G401.6 (cell line): ENCODE measurements around the gene BCAS3.
"Not testable (repeated sequence)": the region's sequence is repeated elsewhere in the genome, so short reads cannot be mapped to it uniquely, and the experiment has no call there.

ENCODE experiments used
- FAIRE-seq: peaks from 2 replicates; lab custom pipeline; 2012; peaks lifted over from hg19 to GRCh38; lab: Jason Lieb, UNC

BCAS3 gene

DNA sequence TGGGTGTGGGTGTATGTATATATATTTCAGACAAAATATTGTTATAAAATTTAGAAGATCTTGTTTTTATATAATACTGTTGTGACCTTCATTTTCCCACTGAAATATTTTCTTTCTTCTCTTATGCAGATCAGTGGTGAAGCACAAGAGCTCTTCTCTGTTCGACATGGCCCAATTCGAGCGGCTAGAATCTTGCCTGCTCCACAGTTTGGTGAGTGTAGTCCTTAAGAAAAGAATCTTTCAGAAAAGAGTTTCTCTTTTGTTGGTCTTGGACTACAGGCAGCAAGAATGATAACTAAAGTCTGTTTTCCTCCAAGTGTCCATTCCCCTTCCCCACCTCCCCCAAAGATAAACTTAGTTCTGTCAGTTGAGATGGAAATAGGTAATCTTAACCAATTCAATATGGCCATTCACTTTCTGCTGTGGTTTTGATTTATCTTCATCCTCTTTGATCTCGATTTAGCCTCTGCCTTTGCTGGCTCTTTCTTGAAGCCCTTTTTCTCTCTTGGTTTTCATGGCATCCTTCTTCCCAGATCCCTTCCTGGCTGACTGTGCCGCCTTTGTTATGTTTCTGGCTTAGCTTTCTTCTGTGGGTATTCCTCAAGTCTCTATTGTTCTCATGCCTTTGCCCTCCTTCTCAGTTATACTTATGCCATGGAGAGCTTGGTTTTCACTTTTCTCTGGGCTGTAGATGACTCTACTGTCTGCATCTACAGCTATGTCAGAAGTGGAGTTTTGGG lies 69.6 kb downstream of the BCAS3 start:
- no peak for FAIRE-seq

DNA sequence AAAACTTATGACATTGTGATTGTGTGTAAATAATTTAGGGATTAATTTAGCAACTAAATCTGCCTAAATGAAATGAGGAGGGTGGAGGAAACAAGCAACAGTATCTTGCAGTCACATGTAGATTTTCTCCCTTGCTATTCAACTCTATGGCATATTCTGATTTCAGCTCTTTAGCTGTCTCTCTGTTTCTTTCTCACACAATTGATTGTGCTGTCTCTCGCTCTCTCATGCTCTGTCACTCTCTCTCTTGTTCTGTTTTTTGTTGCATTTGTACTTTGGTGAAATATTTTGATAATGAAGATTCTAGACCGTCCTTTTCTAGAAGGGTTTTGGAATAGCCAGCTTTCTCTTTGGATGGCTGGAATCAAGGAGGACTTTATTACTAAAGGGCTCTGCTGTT lies 70.6 kb downstream of the BCAS3 start:
- no peak for FAIRE-seq

GRCh38 chr17:60749050-60749449 lies 71.4 kb downstream of the BCAS3 start:
- no peak for FAIRE-seq

DNA sequence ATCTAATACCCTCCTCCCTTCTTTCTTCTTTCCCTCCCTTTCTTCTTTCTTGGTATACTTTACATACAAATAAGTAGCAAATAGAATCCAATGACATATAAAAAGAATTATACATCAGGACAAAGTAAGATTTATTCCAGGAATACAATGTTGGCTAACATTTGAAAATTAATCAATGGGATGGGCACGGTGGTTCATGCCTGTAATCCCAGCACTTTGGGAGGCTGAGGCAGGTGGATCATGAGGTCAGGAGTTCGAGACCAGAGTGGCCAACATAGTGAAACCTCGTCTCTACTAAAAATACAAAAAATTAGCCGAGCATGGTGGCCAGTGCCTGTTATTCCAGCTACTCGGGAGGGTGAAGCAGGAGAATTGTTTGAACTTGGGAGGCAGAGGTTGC lies 72.1 kb downstream of the BCAS3 start:
- FAIRE-seq, result no peak

- FAIRE-seq, result no peak
These were observed 73.0 kb downstream of the BCAS3 start for GRCh38 chr17:60750640-60751039.

- no peak for FAIRE-seq
These were observed 74.2 kb downstream of the BCAS3 start for GRCh38 chr17:60751884-60752283.

- FAIRE-seq, result no peak
These were observed 75.4 kb downstream of the BCAS3 start for GRCh38 chr17:60752873-60753577.

GRCh38 chr17:60754057-60754604 lies 76.5 kb downstream of the BCAS3 start:
- no peak for FAIRE-seq

- not testable (repeated sequence) for FAIRE-seq
These were observed 79.1 kb downstream of the BCAS3 start for GRCh38 chr17:60756798-60757197.

- no peak for FAIRE-seq
These were observed 79.8 kb downstream of the BCAS3 start for GRCh38 chr17:60757437-60757836.

GRCh38 chr17:60759756-60760155 lies 82.1 kb downstream of the BCAS3 start:
- FAIRE-seq, result no peak

GRCh38 chr17:60761301-60761700 lies 83.7 kb downstream of the BCAS3 start:
- FAIRE-seq, result not testable (repeated sequence)

- no peak for FAIRE-seq
These were observed 89.1 kb downstream of the BCAS3 start for GRCh38 chr17:60766778-60767190.

GRCh38 chr17:60767744-60768308 lies 90.2 kb downstream of the BCAS3 start:
- no peak for FAIRE-seq

DNA sequence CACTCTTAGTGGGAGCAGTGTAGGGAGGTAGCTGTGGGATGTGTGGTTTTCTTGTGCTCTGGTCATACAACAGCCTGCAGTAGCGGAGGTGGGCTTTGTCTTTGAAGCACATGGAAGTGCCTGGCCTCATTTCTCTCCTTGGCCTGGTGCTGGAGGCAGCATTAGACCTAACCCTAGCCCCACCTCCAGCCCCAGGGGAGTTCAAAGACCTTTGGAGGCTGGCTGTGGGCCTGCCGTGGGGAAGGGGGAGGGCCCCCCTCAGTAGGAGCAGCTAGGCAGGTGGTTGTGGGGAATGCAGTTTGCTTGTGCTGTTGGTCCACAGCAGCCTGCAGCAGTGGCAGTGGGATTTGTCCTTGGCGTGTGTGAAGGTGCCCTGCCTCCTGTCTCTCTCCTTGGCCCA lies 91.7 kb downstream of the BCAS3 start:
- FAIRE-seq, result no peak

DNA sequence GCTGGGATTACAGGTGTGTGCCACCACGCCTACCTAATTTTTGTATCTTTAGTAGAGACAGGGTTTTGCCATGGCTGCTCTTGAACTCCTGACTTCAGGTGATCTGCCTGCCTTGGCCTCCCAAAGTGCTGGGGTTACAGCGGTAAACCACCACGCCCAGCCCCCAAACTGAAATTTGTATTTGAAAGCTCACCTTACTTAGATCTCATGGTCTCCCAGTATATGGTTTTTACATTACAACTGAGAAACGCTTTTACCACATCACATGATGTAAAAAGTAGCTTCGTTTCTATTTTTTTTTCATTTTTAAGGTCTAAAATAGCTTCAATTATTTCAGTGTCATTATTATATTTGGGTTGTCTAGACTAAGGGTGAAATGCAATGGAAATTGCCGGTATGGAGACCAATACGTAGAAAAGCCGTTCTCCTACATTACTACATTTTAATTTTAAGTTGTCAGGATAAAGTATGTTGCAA lies 93.3 kb downstream of the BCAS3 start:
- FAIRE-seq, result no peak

DNA sequence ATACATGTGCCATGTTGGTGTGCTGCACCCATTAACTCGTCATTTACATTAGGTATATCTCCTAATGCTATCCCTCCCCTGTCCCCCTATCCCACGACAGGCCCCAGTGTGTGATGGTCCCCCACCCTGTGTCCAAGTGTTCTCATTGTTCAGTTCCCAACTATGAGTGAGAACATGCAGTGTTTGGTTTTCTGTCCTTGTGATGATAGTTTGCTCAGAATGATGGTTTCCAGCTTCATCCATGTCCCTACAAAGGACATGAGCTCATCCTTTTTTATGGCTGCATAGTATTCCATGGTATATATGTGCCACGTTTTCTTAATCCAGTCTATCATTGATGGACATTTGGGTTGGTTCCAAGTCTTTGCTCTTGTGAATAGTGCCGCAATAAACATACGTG lies 94.0 kb downstream of the BCAS3 start:
- not testable (repeated sequence) for FAIRE-seq

DNA sequence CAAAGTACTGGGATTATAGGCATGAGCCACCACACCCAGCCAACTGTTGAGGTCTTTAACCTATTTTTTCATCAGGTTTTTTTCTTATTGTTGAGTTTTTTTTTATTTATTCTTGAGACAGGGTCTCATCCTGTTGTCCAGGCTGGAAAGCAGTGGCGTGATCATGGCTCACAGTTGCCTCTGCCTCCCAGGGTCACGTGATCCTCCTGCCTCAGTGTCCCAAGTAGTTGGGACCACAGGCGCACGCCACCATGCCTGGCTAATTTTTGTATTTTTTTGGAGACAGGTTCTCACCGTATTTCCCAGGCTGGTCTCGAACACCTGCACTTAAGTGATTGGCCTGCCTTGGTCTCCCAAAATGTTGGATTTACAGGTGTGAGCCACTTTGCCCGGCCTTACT lies 95.9 kb downstream of the BCAS3 start:
- no peak for FAIRE-seq

GRCh38 chr17:60781880-60782412 lies 104.3 kb downstream of the BCAS3 start:
- no peak for FAIRE-seq

DNA sequence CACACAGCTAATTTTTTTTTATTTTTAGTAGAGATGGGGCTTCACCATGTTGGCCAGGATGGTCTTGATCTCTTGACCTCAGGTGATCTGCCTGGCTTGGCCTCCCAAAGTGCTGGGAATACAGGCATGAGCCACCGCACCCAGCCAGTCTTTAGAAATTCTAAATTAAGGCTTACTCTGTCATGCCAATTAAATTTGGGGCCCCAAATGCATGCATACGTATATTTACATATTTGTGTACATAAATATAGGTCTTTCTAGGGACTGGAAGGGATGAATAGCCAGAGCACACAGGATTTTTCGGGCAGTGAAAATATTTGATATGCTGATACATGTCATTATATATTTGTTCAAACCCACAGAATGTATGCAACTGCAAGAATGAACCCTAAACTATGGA lies 105.1 kb downstream of the BCAS3 start:
- no peak for FAIRE-seq

DNA sequence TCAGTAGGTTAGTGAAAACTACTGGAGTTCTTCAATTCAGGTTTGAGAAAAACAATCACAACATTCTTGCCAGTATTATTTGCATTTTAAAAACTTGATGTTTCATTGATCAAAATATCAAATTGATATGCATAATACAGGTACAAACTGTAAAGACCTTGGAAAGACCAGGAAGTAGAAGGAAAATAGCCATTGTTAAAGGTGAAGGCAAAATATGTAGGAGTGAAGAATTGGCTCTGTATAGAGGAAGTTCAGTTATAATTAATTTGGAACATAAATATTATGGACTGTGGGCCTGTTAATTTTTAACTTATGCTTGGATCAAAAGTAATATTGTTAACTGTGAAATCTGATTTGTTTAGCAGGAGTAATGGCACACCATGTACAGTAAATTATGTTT lies 112.6 kb downstream of the BCAS3 start:
- no peak for FAIRE-seq

DNA sequence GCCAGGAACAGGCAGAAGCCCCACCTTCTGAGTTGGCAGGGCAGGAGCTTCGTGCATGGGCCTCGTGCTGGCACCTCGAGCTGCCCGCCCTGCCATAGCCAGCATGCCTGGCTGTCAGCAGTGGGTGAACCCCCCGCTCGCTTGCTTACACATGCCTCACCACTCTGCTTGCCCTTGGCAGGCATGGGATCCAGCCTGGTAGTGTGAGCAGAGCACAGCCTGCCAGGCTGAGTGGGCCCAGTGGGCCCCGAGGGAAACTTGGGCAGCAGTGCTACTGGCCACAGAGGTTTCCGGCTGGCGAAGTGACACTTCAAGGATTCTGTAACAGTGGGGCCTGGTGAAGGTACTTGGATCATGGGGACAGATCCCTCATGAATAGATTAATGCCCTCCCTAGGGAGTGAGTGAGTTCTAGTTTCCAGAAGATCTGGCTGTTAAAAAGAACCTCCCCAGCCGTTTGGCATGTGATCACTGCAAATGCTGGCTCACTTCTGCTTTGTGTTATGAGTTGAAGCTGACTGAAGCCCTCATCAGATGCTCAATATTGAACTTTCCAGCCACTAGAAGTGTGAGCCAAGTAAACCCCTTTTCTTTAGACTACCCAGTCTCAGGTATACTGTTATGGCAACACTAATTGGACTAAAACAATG lies 114.7 kb downstream of the BCAS3 start:
- no peak for FAIRE-seq
